Sigmoid colon (tissue), 3 donors: ENCODE data around the gene CYTH1.

Experiments used
- POLR2A ChIP-seq, 2 donors: fragments of 450-650 bp; IDR thresholded peaks; one replicate each; pipeline ENCODE4 v1.6.1; 2016; ENCODE audit warnings: antibody characterized with exemption in 2 of 2, mild to moderate bottlenecking in 2 of 2, moderate library complexity in 2 of 2
- TF ChIP-seq, protein P1 (sequence below), 4 experiments: fragments of 450-650 bp in 3 of 4; fragments of 200-600 bp in 1 of 4; IDR thresholded peaks; one replicate each; pipeline ENCODE4 v1.5.1; 2016 to 2019; ENCODE audit warnings: antibody characterized with exemption in 4 of 4, mild to moderate bottlenecking in 3 of 4, moderate library complexity in 2 of 4

- TF ChIP-seq, protein P1, sequence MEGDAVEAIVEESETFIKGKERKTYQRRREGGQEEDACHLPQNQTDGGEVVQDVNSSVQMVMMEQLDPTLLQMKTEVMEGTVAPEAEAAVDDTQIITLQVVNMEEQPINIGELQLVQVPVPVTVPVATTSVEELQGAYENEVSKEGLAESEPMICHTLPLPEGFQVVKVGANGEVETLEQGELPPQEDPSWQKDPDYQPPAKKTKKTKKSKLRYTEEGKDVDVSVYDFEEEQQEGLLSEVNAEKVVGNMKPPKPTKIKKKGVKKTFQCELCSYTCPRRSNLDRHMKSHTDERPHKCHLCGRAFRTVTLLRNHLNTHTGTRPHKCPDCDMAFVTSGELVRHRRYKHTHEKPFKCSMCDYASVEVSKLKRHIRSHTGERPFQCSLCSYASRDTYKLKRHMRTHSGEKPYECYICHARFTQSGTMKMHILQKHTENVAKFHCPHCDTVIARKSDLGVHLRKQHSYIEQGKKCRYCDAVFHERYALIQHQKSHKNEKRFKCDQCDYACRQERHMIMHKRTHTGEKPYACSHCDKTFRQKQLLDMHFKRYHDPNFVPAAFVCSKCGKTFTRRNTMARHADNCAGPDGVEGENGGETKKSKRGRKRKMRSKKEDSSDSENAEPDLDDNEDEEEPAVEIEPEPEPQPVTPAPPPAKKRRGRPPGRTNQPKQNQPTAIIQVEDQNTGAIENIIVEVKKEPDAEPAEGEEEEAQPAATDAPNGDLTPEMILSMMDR (IDR thresholded peaks at IDR 0.05): no peak
- no peak for TF ChIP-seq POLR2A (IDR thresholded peaks at IDR 0.05)
Measured at GRCh38 chr17:78678711-78679110, 103.4 kb downstream of the CYTH1 start.
